Tibial artery (tissue), 4 donors: Measurements from ENCODE around the gene RHEBL1.

Experiments used
- DNase-seq, 2 donors: peaks; one replicate each; pipeline ENCODE4 v3.0.0-alpha.2; 2019
- H3K27ac ChIP-seq, 2 donors: fragments of 200-600 bp; sonication (generic) in 1 of 2; 1 replicate in 1 of 2; 2 replicates in 1 of 2; pipeline ENCODE4 v1.5.1; 2018 to 2019; ENCODE audit warnings: mild to moderate bottlenecking in 1 of 2
- H3K27me3 ChIP-seq, 2 donors: fragments of 200-600 bp; sonication (generic) in 1 of 2; one replicate each; pipeline versions ENCODE4 v1.5.1 to v1.6.0; 2016 to 2019
- H3K36me3 ChIP-seq, 3 donors: fragments of 200-600 bp; sonication (generic) in 2 of 3; one replicate each; pipeline ENCODE4 v1.5.1; 2016 to 2019; ENCODE audit warnings: mild to moderate bottlenecking in 2 of 3
- H3K4me1 ChIP-seq, 4 donors: fragments of 200-600 bp; sonication (generic) in 2 of 4; 1 replicate in 3 of 4; 2 replicates in 1 of 4; pipeline ENCODE4 v1.5.1; 2016 to 2019
- H3K4me3 ChIP-seq, 2 donors: fragments of 200-600 bp; sonication (generic) in 1 of 2; 1 replicate in 1 of 2; 2 replicates in 1 of 2; pipeline ENCODE4 v1.5.1; 2018 to 2019; ENCODE audit warnings: mild to moderate bottlenecking in 2 of 2
- H3K9me3 ChIP-seq, 3 donors: fragments of 200-600 bp; sonication (generic) in 1 of 3; one replicate each; pipeline ENCODE4 v1.5.1; 2016 to 2019
- CTCF ChIP-seq, 2 experiments: fragments of 200-600 bp in 1 of 2; fragments of 450-650 bp in 1 of 2; IDR thresholded peaks; one replicate each; pipeline ENCODE4 v1.5.1; 2017 to 2019; ENCODE audit warnings: antibody characterized with exemption in 2 of 2, mild to moderate bottlenecking in 1 of 2, moderate library complexity in 1 of 2
- intact Hi-C: fragments of 100-400 bp; cut with DNase I; formaldehyde crosslinking; loops from one replicate; pipeline ENCODE4 v1.15.0; 2023; ENCODE audit warnings: low total_unique reads

RHEBL1 gene

GRCh38 chr12:49024543-49024942 is 45.2 kb downstream of the RHEBL1 start:
- no peaks in the 10 kb centered on the region for H3K9me3 ChIP-seq
- peaks cover 0 to under 1% (median 0%) of the 10 kb centered on the region in 4 donors for H3K4me1 ChIP-seq
- no peaks in the 10 kb centered on the region for H3K27me3 ChIP-seq
- no peak for TF ChIP-seq CTCF (IDR thresholded peaks at IDR 0.05)
- peaks cover 75 to 92% (median 83%) of the 10 kb centered on the region in 3 donors for H3K36me3 ChIP-seq
- intact Hi-C loops = no loop called here
- no peak overlapping the region for H3K4me3 ChIP-seq
- no peak overlapping the region for H3K27ac ChIP-seq
- DNase-seq = no peak

GRCh38 chr12:49023812-49024211 is 46.0 kb downstream of the RHEBL1 start:
- no peak for DNase-seq
- H3K36me3 ChIP-seq = peaks cover 71 to 85% (median 78%) of the 10 kb centered on the region in 3 donors
- no peak overlapping the region for H3K27ac ChIP-seq
- peaks cover 0 to 5% (median 1%) of the 10 kb centered on the region in 4 donors for H3K4me1 ChIP-seq
- H3K9me3 ChIP-seq = no peaks in the 10 kb centered on the region
- TF ChIP-seq CTCF (IDR thresholded peaks at IDR 0.05) = no peak
- intact Hi-C loops = no loop called here
- H3K4me3 ChIP-seq = no peak overlapping the region
- no peaks in the 10 kb centered on the region for H3K27me3 ChIP-seq

DNA sequence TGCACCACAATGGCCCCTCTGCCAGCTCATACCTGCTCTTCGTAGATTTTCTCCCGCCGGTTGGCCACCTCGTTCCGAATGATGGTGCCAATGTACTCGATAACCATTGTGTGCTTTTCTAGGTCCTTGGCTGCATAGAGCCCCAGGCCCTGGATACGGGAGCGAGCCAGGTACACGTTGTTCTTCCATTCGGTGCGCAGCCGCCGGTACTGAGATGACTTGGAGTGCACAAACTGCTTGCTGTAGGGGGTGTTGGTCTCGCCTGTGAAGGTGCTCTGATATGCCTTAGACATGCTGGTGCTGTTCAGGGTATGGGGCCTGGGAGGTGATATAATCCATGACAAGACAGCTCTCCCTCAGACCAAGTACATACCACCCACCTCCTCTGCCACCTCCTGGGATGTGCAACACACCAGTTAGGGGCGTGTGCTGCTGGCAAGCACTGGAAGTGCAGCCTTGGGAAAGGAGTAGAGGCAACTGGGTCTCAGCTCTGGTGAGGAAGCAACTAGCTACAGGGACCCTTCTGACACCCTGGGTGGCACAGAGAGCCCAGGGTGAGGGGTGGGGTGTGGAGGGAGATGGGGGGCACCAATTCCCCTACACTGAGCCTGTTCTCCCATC is 47.1 kb downstream of the RHEBL1 start:
- Histone ChIP-seq H3K4me1 (peaks cover 0 to 9% (median 6%) of the 10 kb centered on the region in 4 donors), H3K9me3 (no peaks in the 10 kb centered on the region), H3K27ac (no peak overlapping the region), H3K27me3 (no peaks in the 10 kb centered on the region), H3K36me3 (peaks cover 61 to 74% (median 66%) of the 10 kb centered on the region in 3 donors), H3K4me3 (no peak overlapping the region)
- no peak for DNase-seq
- intact Hi-C loops = no loop called here
- TF ChIP-seq CTCF (IDR thresholded peaks at IDR 0.05) = no peak

DNA sequence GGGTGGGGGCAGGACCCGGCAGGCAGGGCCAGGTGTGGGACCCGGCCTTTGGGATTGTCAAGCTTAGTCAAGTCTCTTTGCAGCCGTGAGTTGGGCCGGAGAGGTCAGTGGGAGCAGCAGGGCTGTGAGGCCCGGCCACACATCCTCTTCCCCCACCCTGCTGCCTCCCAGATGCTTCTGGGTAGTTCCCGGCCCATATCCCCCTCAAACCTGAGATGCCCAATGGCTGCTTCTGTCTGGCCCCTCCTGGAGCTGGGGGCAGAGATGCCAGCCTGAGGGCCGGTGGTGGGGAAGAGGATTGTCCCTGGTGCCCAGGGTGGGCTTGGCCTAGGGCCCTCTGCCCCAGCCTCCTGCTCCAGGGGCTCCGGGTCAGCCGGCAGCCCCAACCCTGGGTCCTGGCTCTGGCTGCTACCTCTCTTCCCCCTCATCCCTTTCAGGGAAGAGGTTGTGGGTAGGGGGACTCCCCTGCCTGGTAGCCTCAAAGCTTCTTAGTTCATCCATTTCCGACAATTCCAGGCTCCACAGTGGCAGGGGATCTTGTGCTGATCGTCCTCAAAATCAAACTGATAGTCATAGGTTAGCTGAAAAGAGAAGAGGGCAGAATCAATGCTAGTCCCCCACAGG is 48.4 kb downstream of the RHEBL1 start:
- no peaks in the 10 kb centered on the region for H3K9me3 ChIP-seq
- no peaks in the 10 kb centered on the region for H3K27me3 ChIP-seq
- TF ChIP-seq CTCF (IDR thresholded peaks at IDR 0.05) = no peak
- H3K4me3 ChIP-seq = no peak overlapping the region
- DNase-seq = no peak
- intact Hi-C loops = no loop called here
- H3K36me3 ChIP-seq = peaks cover 48 to 61% (median 53%) of the 10 kb centered on the region in 3 donors
- peaks cover 0 to 22% (median 14%) of the 10 kb centered on the region in 4 donors for H3K4me1 ChIP-seq
- H3K27ac ChIP-seq = no peak overlapping the region

DNA sequence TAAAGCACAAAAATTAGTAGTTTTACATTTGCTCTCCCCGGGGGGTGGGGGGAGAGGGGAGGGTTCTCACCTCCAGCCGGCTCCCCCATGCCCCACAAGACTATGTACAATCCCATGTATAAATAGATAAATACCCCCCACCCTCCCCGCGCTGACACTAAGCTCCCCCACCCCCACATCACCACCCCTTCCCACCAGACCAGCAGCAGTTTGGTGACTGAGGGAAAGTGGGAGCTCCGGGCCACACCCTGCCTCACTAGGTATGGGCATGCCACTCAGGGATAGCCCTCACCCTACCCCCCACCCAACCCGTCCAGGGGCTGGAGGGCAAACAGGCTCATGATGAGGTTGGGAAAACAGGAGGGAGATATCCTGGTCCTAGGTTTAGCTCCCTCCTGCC is 49.3 kb downstream of the RHEBL1 start:
- H3K36me3 ChIP-seq = peaks cover 38 to 52% (median 46%) of the 10 kb centered on the region in 3 donors

More for the DNA sequence above, 49.3 kb downstream of the RHEBL1 start:
- no peak overlapping the region for H3K4me3 ChIP-seq
- peaks cover 0 to 23% (median 14%) of the 10 kb centered on the region in 4 donors for H3K4me1 ChIP-seq
- intact Hi-C loops = no loop called here
- DNase-seq = no peak
- TF ChIP-seq CTCF (IDR thresholded peaks at IDR 0.05) = no peak
- H3K27ac ChIP-seq = peak overlapping the region; percentile 90 to 94
- H3K9me3 ChIP-seq = no peaks in the 10 kb centered on the region
- H3K27me3 ChIP-seq = no peaks in the 10 kb centered on the region
